K562 (cell line): ENCODE results near the gene KLHL6. TPM values are rescaled to one million over a fixed set of nuclear protein-coding genes. Genes with fewer than 3 reads are reported as not detected.

ENCODE experiments used
- ATAC-seq: fragments of 200-7000 bp; cut with Tn5 transposase; 3 replicates; pipeline ENCODE4 v1.9.1; 2020; ENCODE audit warnings: moderate library complexity
- BruUV-seq: library from RNA; stranded (reverse); fragments of 400-500 nt; replicated peaks from 2 replicates; lab custom pipeline; 2021; lab: Mats Ljungman, UMichigan
- CTCF ChIA-PET: fragments of 300-600 bp; formaldehyde crosslinking; extraction: SDS; loops from one replicate; lab custom pipeline; 2021; ENCODE audit warnings: low intra/inter-chr PET ratio; lab: Yijun Ruan, JAX
- POLR2A ChIA-PET: fragments of 300-600, 350-650 bp; sonication (Branson Sonifier 250); formaldehyde crosslinking; extraction: SDS; loops from one replicate; lab custom pipeline; 2021; ENCODE audit warnings: antibody characterized with exemption, inconsistent platforms; lab: Yijun Ruan, JAX
- DNase-seq, 4 experiments: peaks; one replicate each; pipeline versions ENCODE4 v3.0.0 to v3.0.0-alpha.2; 2011 to 2018; ENCODE audit warnings: low spot score in 3 of 4, mixed read lengths in 3 of 4; ENCODE audit errors: extremely low read depth in 1 of 4
- FAIRE-seq: peaks from 2 replicates; lab custom pipeline; 2011; peaks lifted over from hg19 to GRCh38; lab: Jason Lieb, UNC
- H2AFZ ChIP-seq: 2 replicates; pipeline ENCODE4 v1.6.0; 2011; ENCODE audit warnings: low read depth, low read length, control low read depth, inconsistent platforms
- H3K27ac ChIP-seq: fragments of 200-600 bp; 3 replicates; pipeline ENCODE4 v1.8.0; 2011; ENCODE audit warnings: low read depth, mild to moderate bottlenecking, control low read depth, inconsistent platforms, low read length, moderate library complexity, mixed read lengths; ENCODE audit errors: extremely low read depth
- H3K27me3 ChIP-seq, 2 experiments: fragments of 300-600 bp in 1 of 2; 2 replicates in 1 of 2; 3 replicates in 1 of 2; pipeline versions ENCODE4 v1.6.0 to v1.8.0; 2011; ENCODE audit warnings: inconsistent platforms in 2 of 2, low read length in 2 of 2, mild to moderate bottlenecking in 1 of 2, mixed read lengths in 1 of 2, moderate library complexity in 1 of 2; ENCODE audit not compliant: control insufficient read depth in 2 of 2, insufficient read depth in 2 of 2
- H3K36me3 ChIP-seq: fragments of 300-600 bp; 3 replicates; pipeline ENCODE4 v1.8.0; 2011; ENCODE audit warnings: mild to moderate bottlenecking, low read length, inconsistent platforms; ENCODE audit not compliant: control insufficient read depth, insufficient read depth
- H3K4me1 ChIP-seq, 2 experiments: fragments of 200-600 bp in 1 of 2; replicated peaks in 1 of 2; 2 replicates in 1 of 2; 3 replicates in 1 of 2; pipeline versions ENCODE4 v1.5.1 to v1.8.0; 2011; ENCODE audit warnings: inconsistent platforms in 2 of 2, low read length in 2 of 2, mild to moderate bottlenecking in 1 of 2, mixed read lengths in 1 of 2, moderate library complexity in 1 of 2; ENCODE audit not compliant: control insufficient read depth in 2 of 2, insufficient read depth in 2 of 2
- H3K4me2 ChIP-seq: 2 replicates; pipeline ENCODE4 v1.6.1; 2011; ENCODE audit warnings: low read length, control low read depth, inconsistent platforms, mixed read lengths; ENCODE audit not compliant: insufficient read depth
- H3K4me3 ChIP-seq: fragments of 200-600 bp; sonication (generic), shearing (Covaris generic); 2 replicates; pipeline ENCODE4 v1.5.1; 2016; ENCODE audit warnings: control low read depth, inconsistent platforms
- H3K79me2 ChIP-seq: fragments of 200-600 bp; 3 replicates; pipeline ENCODE4 v1.8.0; 2011; ENCODE audit warnings: low read length, inconsistent platforms; ENCODE audit not compliant: control insufficient read depth, insufficient read depth
- H3K9ac ChIP-seq, 2 experiments: 2 replicates each; pipeline versions ENCODE4 v1.6.0 to v1.6.1; 2011; ENCODE audit warnings: low read depth in 2 of 2, low read length in 2 of 2, control low read depth in 1 of 2, inconsistent platforms in 1 of 2, mild to moderate bottlenecking in 1 of 2, mixed read lengths in 1 of 2; ENCODE audit not compliant: insufficient read depth in 1 of 2
- H3K9me1 ChIP-seq: one replicate; pipeline ENCODE4 v1.6.0; 2011; ENCODE audit warnings: inconsistent platforms, mild to moderate bottlenecking, low read length, moderate library complexity; ENCODE audit not compliant: control insufficient read depth, insufficient read depth
- H3K9me3 ChIP-seq: replicated peaks from 2 replicates; pipeline ENCODE4 v1.5.1; 2011; ENCODE audit warnings: low read depth, low read length, inconsistent platforms; ENCODE audit not compliant: control insufficient read depth, insufficient read depth
- H4K20me1 ChIP-seq: replicated peaks from 2 replicates; pipeline ENCODE4 v1.6.1; 2011; ENCODE audit warnings: low read length, inconsistent platforms, mixed read lengths; ENCODE audit not compliant: control insufficient read depth, insufficient read depth
- CCAR2 ChIP-seq: fragments of 200-400 bp; formaldehyde crosslinking; IDR thresholded peaks from 2 replicates; pipeline ENCODE4 v1.6.1; 2017; ENCODE audit warnings: mild to moderate bottlenecking, low read depth, low read length
- CSDE1 ChIP-seq, 2 experiments: fragments of 450-650 bp; IDR thresholded peaks; 2 replicates each; pipeline ENCODE4 v1.6.1; 2016; ENCODE audit warnings: mild to moderate bottlenecking in 1 of 2
- DNMT1 ChIP-seq: fragments of 450-650 bp; IDR thresholded peaks from 2 replicates; pipeline ENCODE4 v1.6.1; 2016; ENCODE audit warnings: antibody characterized with exemption, mild to moderate bottlenecking
- GATAD2B ChIP-seq: fragments of 450-650 bp; IDR thresholded peaks from 2 replicates; pipeline ENCODE4 v1.6.1; 2017; ENCODE audit warnings: mild to moderate bottlenecking, borderline replicate concordance
- HCFC1 ChIP-seq: IDR thresholded peaks from 2 replicates; pipeline ENCODE4 v1.6.1; 2012; ENCODE audit warnings: low read depth, low read length, improper control_type of control experiment
- NCOA2 ChIP-seq, 2 experiments: fragments of 450-650 bp; IDR thresholded peaks; 2 replicates each; pipeline ENCODE4 v1.6.1; 2018; ENCODE audit warnings: mild to moderate bottlenecking in 2 of 2, moderate library complexity in 1 of 2; ENCODE audit not compliant: partially characterized antibody in 2 of 2
- POLR2AphosphoS2 ChIP-seq: IDR thresholded peaks from 2 replicates; pipeline ENCODE4 v1.6.1; 2012; ENCODE audit warnings: low read length, improper control_type of control experiment
- RHOXF2B ChIP-seq: fragments of 250-450 bp; sonication (Bioruptor Pico); conservative IDR thresholded peaks from 2 replicates; pipeline ENCODE4 v1.5.1; 2021
- SAP30 ChIP-seq: fragments of 200-600 bp; sonication (generic); IDR thresholded peaks from 2 replicates; pipeline ENCODE4 v1.6.1; 2012; ENCODE audit warnings: borderline replicate concordance, low read depth, mild to moderate bottlenecking, moderate library complexity, low read length, control low read depth, inconsistent platforms; ENCODE audit not compliant: insufficient read depth, poor library complexity, severe bottlenecking
- ZBED1 ChIP-seq: IDR thresholded peaks from 2 replicates; pipeline ENCODE4 v1.6.1; 2014
- ZKSCAN3 ChIP-seq: fragments of 250-450 bp; sonication (Bioruptor Pico); IDR thresholded peaks from 2 replicates; pipeline ENCODE4 v1.4.0; 2020
- ZNF197 ChIP-seq: fragments of 200-800 bp; sonication (Bioruptor generic); IDR thresholded peaks from 2 replicates; pipeline ENCODE4 v1.6.1; 2016; ENCODE audit warnings: low read depth, missing genetic modification characterization, missing compliant biosample characterization
- ZNF217 ChIP-seq: sonication (generic); formaldehyde crosslinking; IDR thresholded peaks from 2 replicates; pipeline ENCODE4 v1.8.0; 2022; ENCODE audit warnings: mild to moderate bottlenecking, missing genetic modification reagents
- WGBS: fragments of 100-300 bp; shearing (Covaris generic); methylation state at CpG from one replicate; pipeline ENCODE4 v1.1.6; 2016; ENCODE audit warnings: low coverage, mixed read lengths; ENCODE audit not compliant: insufficient coverage; ENCODE audit errors: missing lambda C conversion rate; 5-methylcytosine and 5-hydroxymethylcytosine counted together
- in situ Hi-C: fragments of 300-500 bp; cut with MboI; formaldehyde crosslinking; loops from 4 replicates; pipeline ENCODE4 v1.15.0; 2018; ENCODE audit warnings: inconsistent platforms, mixed read lengths
- intact Hi-C: fragments of 100-400 bp; cut with micrococcal nuclease; formaldehyde crosslinking; loops from 2 replicates; pipeline ENCODE4 v1.14.2; 2022
- polyA plus RNA-seq, 8 experiments: library from polyadenylated mRNA; depleted of rRNA in 4 of 8; stranded (reverse) in 5 of 8; unstranded in 3 of 8; fragments of >200 nt; fragmentation: Nextera tagmentation in 2 of 8; fragmentation: Illumina TruSeq in 1 of 8; extraction: Ambion mirVana in 2 of 8; extraction: Trizol in 1 of 8; gene quantifications; 2 replicates each; pipeline versions ENCODE4 v1.2.1 to v1.2.3, GENCODE V29; 2011 to 2014; ENCODE audit warnings: inconsistent platforms in 1 of 8, missing spikeins in 1 of 8
- total RNA-seq, 7 experiments: library from RNA; depleted of rRNA in 6 of 7; stranded (reverse); fragments of >200 nt in 6 of 7; fragmentation: Illumina TruSeq in 2 of 7; extraction: Trizol in 2 of 7; gene quantifications; 2 replicates each; pipeline versions ENCODE4 v1.2.1 to v1.2.3, GENCODE V29; 2011 to 2021; ENCODE audit warnings: low replicate concordance in 1 of 7
- TF ChIP-seq, protein P1 (sequence below): fragments of 450-650 bp; IDR thresholded peaks from 2 replicates; pipeline ENCODE4 v1.6.1; 2016; ENCODE audit warnings: missing biosample characterization, missing genetic modification characterization
- TF ChIP-seq, protein P2 (sequence below): fragments of 450-650 bp; IDR thresholded peaks from 2 replicates; pipeline ENCODE4 v1.6.1; 2017; ENCODE audit warnings: antibody characterized with exemption

KLHL6 gene
- total and polyA plus RNA-seq, 9 of the 15 experiments (the other 6 are each of a cell fraction or from before 2014, with no cell fraction given), result 0.18 to 2.1 (median 1.4) TPM

DNA sequence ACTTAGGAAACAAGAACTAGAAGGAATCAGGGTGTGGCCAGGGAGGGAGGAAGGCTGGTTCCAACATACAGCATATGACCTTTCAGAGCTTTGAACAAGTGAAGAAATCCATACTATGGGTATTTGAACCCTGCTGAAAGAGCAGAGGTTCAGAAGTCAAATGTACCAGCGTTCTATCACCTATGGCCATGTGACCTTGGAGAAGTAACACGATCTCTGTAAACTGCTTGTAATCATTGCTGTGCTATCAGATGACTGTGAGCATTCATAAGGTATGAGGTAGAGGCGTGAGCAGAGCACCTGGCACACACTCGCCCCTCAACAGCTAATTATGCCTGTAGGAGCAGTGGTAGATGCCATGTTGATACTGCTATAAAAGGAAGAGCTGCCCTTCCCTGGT lies 55.2 kb downstream of the KLHL6 start:
- Histone ChIP-seq H3K79me2 (no peaks in the 10 kb centered on the region), H3K4me3 (no peak overlapping the region), H3K9ac (no peak overlapping the region), H3K27ac (no peak overlapping the region), H2AFZ (no peak overlapping the region), H3K9me3 (no peaks in the 10 kb centered on the region; the same call in 1 of the 2 replicates), H3K4me2 (no peak overlapping the region), H3K4me1 (peaks cover 0 to 8% of the 10 kb centered on the region in 2 experiments; a peak in 3 of 5 replicates), H3K36me3 (no peaks in the 10 kb centered on the region), H3K9me1 (no peaks in the 10 kb centered on the region), H4K20me1 (no peaks in the 10 kb centered on the region), H3K27me3 (no peaks in the 10 kb centered on the region)
- ATAC-seq, result no peak
- in situ Hi-C loops (no loop called here), intact Hi-C loops (no loop called here)
- BruUV-seq, result no TSS peak
- no peak for TF ChIP-seq GATAD2B
- TF ChIP-seq CCAR2, result no peak
- DNase-seq, result no peak
- FAIRE-seq, result no peak
- WGBS, result 39% methylated on average over 4 of the region's 4 CpGs
- ChIA-PET CTCF (no interaction called here), POLR2A (no interaction called here)

DNA sequence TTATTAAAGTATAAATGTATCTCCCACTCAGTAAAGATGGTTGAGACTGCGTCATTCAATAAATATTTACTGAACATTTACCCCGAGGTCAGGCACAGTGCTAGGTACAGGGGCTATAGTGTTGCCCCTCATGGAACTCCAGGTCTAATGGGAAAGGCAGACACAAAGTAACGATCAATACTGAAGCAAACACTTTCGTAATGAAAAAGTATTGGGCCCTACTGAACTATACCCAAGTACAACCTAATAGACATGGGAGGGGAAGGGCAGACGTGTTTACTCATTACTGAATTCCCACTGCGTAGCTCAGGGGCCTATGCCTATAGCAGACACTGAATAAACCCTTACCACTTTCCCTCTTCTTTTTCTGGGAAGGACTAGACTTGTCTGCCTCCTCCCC lies 56.9 kb downstream of the KLHL6 start:
- H3K9ac ChIP-seq, result no peak overlapping the region
- H3K4me3 ChIP-seq, result no peak overlapping the region
- 51% methylated on average over 6 of the region's 6 CpGs for WGBS
- no peaks in the 10 kb centered on the region for H3K36me3 ChIP-seq
- H3K79me2 ChIP-seq, result no peaks in the 10 kb centered on the region
- no peak for FAIRE-seq
- DNase-seq, result no peak
- no TSS peak for BruUV-seq
- peaks cover 0 to 8% of the 10 kb centered on the region in 2 experiments; a peak in 3 of 5 replicates for H3K4me1 ChIP-seq
- ChIA-PET CTCF (no interaction called here), POLR2A (interaction anchor here (1.4 kb wide), 1 partner anchor 16 kb away, joined by 4 read pairs; no protein-coding TSS in a partner anchor)
- no peaks in the 10 kb centered on the region; the same call in 1 of the 2 replicates for H3K9me3 ChIP-seq
- in situ Hi-C loops (no loop called here), intact Hi-C loops (no loop called here)
- no peaks in the 10 kb centered on the region for H4K20me1 ChIP-seq
- no peak overlapping the region for H2AFZ ChIP-seq
- H3K9me1 ChIP-seq, result no peaks in the 10 kb centered on the region
- H3K27me3 ChIP-seq, result no peaks in the 10 kb centered on the region
- no peak overlapping the region for H3K27ac ChIP-seq
- no peak for ATAC-seq
- H3K4me2 ChIP-seq, result no peak overlapping the region
- TF ChIP-seq, protein P1, sequence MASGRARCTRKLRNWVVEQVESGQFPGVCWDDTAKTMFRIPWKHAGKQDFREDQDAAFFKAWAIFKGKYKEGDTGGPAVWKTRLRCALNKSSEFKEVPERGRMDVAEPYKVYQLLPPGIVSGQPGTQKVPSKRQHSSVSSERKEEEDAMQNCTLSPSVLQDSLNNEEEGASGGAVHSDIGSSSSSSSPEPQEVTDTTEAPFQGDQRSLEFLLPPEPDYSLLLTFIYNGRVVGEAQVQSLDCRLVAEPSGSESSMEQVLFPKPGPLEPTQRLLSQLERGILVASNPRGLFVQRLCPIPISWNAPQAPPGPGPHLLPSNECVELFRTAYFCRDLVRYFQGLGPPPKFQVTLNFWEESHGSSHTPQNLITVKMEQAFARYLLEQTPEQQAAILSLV (tag), result no peak
- TF ChIP-seq NCOA2 (IDR thresholded peaks at IDR 0.05; ENCODE audit: partially characterized antibody in 2 of 2), result no peak
- no peak for TF ChIP-seq RHOXF2B (CRISPR knock-in tag)
- TF ChIP-seq, protein P2, sequence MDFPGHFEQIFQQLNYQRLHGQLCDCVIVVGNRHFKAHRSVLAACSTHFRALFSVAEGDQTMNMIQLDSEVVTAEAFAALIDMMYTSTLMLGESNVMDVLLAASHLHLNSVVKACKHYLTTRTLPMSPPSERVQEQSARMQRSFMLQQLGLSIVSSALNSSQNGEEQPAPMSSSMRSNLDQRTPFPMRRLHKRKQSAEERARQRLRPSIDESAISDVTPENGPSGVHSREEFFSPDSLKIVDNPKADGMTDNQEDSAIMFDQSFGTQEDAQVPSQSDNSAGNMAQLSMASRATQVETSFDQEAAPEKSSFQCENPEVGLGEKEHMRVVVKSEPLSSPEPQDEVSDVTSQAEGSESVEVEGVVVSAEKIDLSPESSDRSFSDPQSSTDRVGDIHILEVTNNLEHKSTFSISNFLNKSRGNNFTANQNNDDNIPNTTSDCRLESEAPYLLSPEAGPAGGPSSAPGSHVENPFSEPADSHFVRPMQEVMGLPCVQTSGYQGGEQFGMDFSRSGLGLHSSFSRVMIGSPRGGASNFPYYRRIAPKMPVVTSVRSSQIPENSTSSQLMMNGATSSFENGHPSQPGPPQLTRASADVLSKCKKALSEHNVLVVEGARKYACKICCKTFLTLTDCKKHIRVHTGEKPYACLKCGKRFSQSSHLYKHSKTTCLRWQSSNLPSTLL, result no peak
- no peak for TF ChIP-seq ZKSCAN3
- no peak for TF ChIP-seq ZBED1
- TF ChIP-seq ZNF197 (CRISPR knock-in tag), result no peak
- no peak for TF ChIP-seq HCFC1
- no peak for TF ChIP-seq DNMT1
- no peak for TF ChIP-seq ZNF217 (CRISPR knock-in tag)
- no peak for TF ChIP-seq POLR2AphosphoS2
- TF ChIP-seq CSDE1 (IDR thresholded peaks at IDR 0.05), result no peak
- no peak for TF ChIP-seq SAP30
